ENCODE measurements around the gene KCNC4.

KCNC4 gene

DNA sequence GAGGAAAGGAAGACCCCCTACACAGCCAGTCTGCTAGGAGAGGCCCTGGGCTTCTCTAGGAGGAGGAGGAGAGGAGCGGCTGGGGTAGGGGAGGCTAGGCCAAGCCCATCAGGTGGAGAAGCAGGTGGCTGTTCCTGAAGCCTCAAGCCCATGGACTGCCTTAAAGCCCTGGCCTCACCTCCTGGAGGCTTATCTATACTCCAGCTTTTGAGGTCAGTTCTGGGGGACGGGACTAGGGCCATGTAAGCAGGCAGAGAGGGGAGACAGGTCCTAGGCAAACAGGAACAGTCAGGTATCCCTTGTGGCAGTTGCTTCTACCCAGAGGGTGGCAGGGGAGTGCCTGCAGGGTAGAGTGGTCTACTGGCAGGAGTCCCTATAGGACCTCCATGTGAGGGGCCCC lies 40.6 kb downstream of the KCNC4 start:
- DNase-seq (ENCODE audit: low read depth in 4 of 4, low spot score in 1 of 4) = no peak

DNA sequence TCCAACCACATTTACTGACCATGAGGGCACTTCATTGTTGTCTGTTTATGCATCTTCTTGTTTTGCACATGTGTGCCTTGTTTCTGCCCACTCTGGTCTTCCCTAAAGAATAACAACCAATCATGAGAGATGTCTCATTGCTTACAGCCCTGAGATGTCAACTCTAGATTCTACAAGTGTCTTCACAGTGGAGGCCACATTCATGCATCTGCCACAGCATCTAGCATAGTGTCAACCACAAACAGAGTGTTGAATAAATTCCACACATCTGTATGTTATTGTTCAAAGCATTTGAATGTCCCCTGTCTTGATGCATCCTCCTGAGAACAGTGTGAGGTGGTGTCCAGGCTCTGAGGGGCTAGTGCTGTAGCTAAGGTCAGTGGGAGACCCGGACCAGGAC lies 43.1 kb downstream of the KCNC4 start:
- no peak for DNase-seq (ENCODE audit: low read depth in 4 of 4, low spot score in 1 of 4)

DNA sequence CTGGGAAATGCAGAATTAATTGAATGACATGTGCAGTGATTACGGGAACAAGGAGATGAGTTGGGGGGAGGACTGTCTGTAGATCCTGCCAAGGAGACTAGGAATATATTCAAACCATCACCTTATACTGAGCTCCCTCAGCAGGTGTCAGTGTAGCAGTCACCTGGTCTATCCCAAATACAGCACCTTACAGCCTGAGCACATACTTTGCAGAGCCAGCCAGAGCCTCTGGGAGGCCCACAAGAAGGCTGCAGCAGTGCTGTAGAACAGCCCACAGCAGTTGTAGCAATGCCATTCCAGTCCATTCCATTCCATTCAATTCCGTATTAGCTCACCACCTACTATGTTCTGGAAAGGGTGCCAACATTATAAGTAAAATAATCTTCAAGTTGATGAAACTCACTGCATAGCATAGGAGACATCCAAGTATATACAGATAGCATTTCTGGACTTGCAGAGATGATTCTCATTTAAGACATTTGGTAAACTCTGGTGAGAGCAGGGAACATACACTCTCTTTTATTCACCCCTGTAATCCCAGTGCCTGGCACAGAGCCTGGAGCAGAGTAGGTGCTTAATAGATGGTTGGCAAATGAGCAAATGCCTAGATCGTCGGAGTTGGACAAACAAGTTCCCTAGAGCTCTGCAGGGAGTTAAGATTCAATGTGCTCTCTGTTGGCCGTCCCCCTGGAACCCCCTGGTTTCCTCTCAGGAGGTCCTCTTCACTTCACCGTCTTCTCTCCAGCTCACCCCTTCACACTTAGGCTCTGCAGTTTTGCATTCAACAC lies 44.7 kb downstream of the KCNC4 start:
- no peak for DNase-seq (ENCODE audit: low read depth in 4 of 4, low spot score in 1 of 4)

DNA sequence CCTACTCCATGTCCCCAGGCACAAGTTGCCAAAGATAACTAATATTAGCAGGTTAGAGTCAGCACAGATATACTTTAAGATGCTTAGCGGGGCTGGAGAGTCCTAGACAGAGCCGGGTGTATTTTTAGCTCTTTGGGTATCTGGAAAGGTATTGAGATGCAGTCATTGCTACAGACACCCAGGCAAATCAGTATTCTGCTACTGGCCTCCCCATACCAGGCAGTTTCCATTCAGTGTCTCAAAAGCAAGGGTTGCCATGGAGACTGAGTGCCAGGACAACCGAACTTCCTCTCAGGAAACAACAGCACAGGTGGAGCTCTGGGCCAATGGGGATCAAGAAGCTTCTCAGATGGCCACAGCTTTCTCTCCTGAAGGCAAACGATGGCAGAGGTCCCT lies 45.3 kb downstream of the KCNC4 start:
- no peak for DNase-seq (ENCODE audit: low read depth in 4 of 4, low spot score in 1 of 4)

DNA sequence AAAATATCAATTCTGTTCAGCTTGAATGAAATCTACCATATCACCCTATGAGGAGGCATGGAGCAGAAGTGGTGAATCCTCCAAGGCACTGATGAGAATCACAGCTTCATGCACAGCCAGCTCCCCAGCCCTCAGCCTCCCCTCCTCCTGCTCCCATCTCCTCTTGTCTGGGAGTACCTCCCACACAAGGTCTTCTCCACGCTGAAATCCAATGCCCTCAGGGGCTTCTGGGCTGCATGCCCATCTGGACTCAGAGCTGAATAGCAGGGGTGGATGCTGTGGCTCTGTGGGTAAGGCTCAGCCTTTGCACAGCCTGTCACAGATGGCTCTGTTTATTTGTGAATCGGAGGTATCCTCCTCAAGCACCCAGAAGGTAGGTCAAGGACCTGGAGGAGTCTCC lies 48.6 kb downstream of the KCNC4 start:
- DNase-seq (ENCODE audit: low read depth in 4 of 4, low spot score in 1 of 4) = no peak

DNA sequence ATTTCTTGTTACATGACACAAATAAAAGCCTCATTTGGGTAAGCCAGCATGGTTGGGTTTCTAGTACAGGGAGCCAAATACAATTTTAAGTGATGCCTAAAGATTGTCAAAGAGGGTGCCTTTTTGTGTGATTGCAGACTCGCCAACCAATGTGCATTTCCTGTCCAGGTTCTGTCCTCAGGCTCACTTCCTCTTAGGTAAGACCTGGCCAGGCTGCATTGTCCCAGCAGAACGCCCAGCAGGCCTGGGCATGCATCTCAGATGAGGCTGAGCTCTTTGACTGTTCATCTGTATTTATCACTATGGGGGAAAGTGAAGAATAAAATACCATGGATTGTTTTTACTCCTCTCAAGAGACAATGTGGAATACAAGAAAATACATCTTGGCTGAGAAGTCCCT lies 49.7 kb downstream of the KCNC4 start:
- DNase-seq (ENCODE audit: low read depth in 4 of 4, low spot score in 1 of 4) = no peak
